HUES64 (cell line): ENCODE results near the gene GPR108.
"Not testable (repeated sequence)": the region's sequence is repeated elsewhere in the genome, so short reads cannot be mapped to it uniquely, and the experiment has no call there.

Source experiments
- H3K27ac ChIP-seq: 2 replicates; pipeline ENCODE4 v1.7.0; 2013; ENCODE audit warnings: low read depth, low read length, inconsistent platforms
- H3K27me3 ChIP-seq: 2 replicates; pipeline ENCODE4 v1.6.1; 2013; ENCODE audit warnings: mild to moderate bottlenecking, low read length; ENCODE audit not compliant: insufficient read depth
- H3K36me3 ChIP-seq: 2 replicates; pipeline ENCODE4 v1.6.1; 2013; ENCODE audit warnings: mild to moderate bottlenecking, low read length; ENCODE audit not compliant: insufficient read depth
- H3K4me1 ChIP-seq: 2 replicates; pipeline ENCODE4 v1.6.1; 2013; ENCODE audit warnings: mild to moderate bottlenecking, low read length, moderate library complexity; ENCODE audit not compliant: insufficient read depth
- H3K4me3 ChIP-seq: 2 replicates; pipeline ENCODE4 v1.5.1; 2013; ENCODE audit warnings: mild to moderate bottlenecking, low read length, moderate library complexity
- H3K9ac ChIP-seq: 2 replicates; pipeline ENCODE4 v1.6.1; 2013; ENCODE audit warnings: mild to moderate bottlenecking, low read depth, low read length
- H3K9me3 ChIP-seq: 2 replicates; pipeline ENCODE4 v1.6.1; 2013; ENCODE audit warnings: low read depth, low read length; ENCODE audit not compliant: insufficient read depth
- WGBS: fragments of 150-250, 120-280 bp; methylation state at CpG from one replicate; pipeline ENCODE4 v1.1.7; 2013; ENCODE audit warnings: missing lambda C conversion rate; 5-methylcytosine and 5-hydroxymethylcytosine counted together

GPR108 gene

GRCh38 chr19:6771648-6772027, 34.3 kb upstream of the GPR108 start:
- H3K27ac ChIP-seq: not testable (repeated sequence)
- 92% methylated on average over 7 of the region's 7 CpGs for WGBS

GRCh38 chr19:6769006-6769619, 31.7 kb upstream of the GPR108 start:
- WGBS: 38% methylated on average over 9 of the region's 11 CpGs

More at GRCh38 chr19:6771648-6772027, 34.3 kb upstream of the GPR108 start:
- H3K27me3 ChIP-seq, H3K4me1 ChIP-seq, H3K36me3 ChIP-seq, H3K9me3 ChIP-seq, H3K4me3 ChIP-seq, H3K9ac ChIP-seq: not testable (repeated sequence)

GRCh38 chr19:6768236-6768785, 30.9 kb upstream of the GPR108 start:
- Histone ChIP-seq H3K4me3 (peak overlapping the region; percentile 78), H3K27ac (no peak overlapping the region), H3K36me3 (no peaks in the 10 kb centered on the region), H3K27me3 (no peaks in the 10 kb centered on the region), H3K9me3 (no peaks in the 10 kb centered on the region), H3K4me1 (peaks cover 7% of the 10 kb centered on the region; the same call in 1 of the 2 replicates), H3K9ac (no peak overlapping the region)
- 75% methylated on average over 8 of the region's 8 CpGs for WGBS

More at GRCh38 chr19:6769006-6769619, 31.7 kb upstream of the GPR108 start:
- Histone ChIP-seq H3K36me3 (no peaks in the 10 kb centered on the region), H3K4me3 (no peak overlapping the region), H3K9me3 (no peaks in the 10 kb centered on the region), H3K9ac (no peak overlapping the region), H3K27me3 (no peaks in the 10 kb centered on the region), H3K27ac (no peak overlapping the region), H3K4me1 (peaks cover 7% of the 10 kb centered on the region; the same call in 1 of the 2 replicates)

- Histone ChIP-seq H3K27me3 (no peaks in the 10 kb centered on the region), H3K9ac (peak within 1 kb of the TSS; percentile 42), H3K36me3 (no peaks in the 10 kb centered on the region), H3K27ac (peak within 1 kb of the TSS; percentile 81; the same call in 1 of the 2 replicates), H3K4me3 (peak within 1 kb of the TSS; percentile 78), H3K9me3 (no peaks in the 10 kb centered on the region), H3K4me1 (peaks cover 7% of the 10 kb centered on the region; the same call in 1 of the 2 replicates)
- WGBS: 3% methylated on average over 47 of the region's 47 CpGs
Observed at GRCh38 chr19:6767357-6768235, 30.2 kb upstream of the GPR108 start, which contains the start of gene SH2D3A. SH2D3A (minus strand) TSS chr19:6767435; CDS start chr19:6763748, 3,687 bp downstream.

GRCh38 chr19:6767081-6767356, 29.6 kb upstream of the GPR108 start:
- H3K27ac ChIP-seq: no peak overlapping the region
- peaks cover 7% of the 10 kb centered on the region; the same call in 1 of the 2 replicates for H3K4me1 ChIP-seq
- no peaks in the 10 kb centered on the region for H3K27me3 ChIP-seq
- peak overlapping the region; percentile 78 for H3K4me3 ChIP-seq
- WGBS: 5% methylated on average over 15 of the region's 15 CpGs
- H3K9me3 ChIP-seq: no peaks in the 10 kb centered on the region
- peak overlapping the region; percentile 42 for H3K9ac ChIP-seq
- no peaks in the 10 kb centered on the region for H3K36me3 ChIP-seq

DNA sequence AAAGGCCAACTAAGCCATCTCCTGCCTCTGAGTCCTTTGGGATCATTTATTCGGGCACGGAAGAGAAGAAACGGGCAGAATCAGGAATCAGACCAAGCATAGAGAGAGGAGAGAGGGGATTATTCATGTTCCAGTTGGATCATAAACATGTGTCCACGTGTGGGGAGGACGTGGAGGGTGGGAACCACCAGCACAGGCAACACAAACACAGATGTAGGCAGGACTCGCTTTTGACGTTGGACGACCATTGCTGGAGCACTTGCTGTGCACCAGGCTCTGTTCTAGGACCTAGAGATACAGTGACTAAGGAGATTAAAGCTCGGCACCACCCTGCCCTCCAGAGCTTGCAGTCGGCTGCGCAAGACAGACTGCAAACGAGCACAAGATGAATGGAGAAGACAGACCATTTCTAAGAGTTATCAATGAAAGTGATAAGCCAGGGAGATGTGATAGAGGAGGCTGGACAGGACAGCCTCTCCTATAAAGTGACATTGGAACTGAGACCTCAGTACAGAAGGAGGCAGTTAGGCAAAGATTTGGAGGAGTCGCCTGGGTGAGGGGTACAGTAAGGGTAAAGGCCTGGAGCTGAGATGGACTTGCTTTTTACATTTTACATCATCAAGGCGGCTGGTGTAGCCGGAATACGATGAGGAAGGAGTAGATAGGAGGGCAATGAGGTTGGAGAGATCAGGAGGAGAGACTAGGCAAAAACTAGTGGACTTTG, 29.1 kb upstream of the GPR108 start:
- Histone ChIP-seq H3K9ac (peak overlapping the region; percentile 42), H3K9me3 (no peaks in the 10 kb centered on the region), H3K27ac (peak overlapping the region; percentile 81; the same call in 1 of the 2 replicates), H3K4me3 (peak overlapping the region; percentile 78), H3K27me3 (no peaks in the 10 kb centered on the region), H3K36me3 (no peaks in the 10 kb centered on the region), H3K4me1 (peaks cover 7% of the 10 kb centered on the region; the same call in 1 of the 2 replicates)
- 27% methylated on average over 16 of the region's 16 CpGs for WGBS

DNA sequence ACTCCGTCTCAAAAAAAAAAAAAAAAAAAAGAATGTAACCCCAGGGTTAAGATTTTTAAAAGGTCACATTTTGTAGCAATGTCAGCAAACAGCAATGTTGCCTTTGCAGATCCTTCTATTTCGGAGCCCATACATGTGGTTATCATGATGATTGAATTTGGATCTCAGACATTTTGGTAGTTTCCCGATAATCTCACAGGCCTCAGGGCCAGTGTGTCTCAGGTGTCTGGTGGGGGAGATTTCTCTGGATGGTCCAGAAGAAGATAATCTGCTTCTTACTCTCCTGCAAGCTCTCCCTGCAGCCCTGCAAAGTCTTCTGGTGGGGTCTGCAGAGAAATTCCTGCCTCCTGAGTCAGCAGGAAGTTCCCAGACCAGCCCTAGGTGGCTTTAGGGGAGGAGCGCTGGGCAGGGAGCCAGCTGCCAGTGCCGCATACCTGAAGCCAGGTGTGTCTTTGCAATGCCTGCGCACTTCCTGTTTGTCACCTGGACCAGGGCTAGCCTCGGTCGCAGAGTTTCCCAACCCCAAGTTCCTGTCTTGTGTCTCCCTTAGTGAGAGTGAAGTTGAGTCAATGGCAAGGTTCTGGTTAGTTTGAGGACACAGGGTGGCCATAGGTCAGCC, 28.5 kb upstream of the GPR108 start:
- Histone ChIP-seq H3K27me3 (no peaks in the 10 kb centered on the region), H3K4me1 (peaks cover 7% of the 10 kb centered on the region; the same call in 1 of the 2 replicates), H3K36me3 (no peaks in the 10 kb centered on the region), H3K27ac (peak overlapping the region; percentile 83), H3K9me3 (no peaks in the 10 kb centered on the region), H3K4me3 (peak overlapping the region; percentile 78), H3K9ac (peak overlapping the region; percentile 65)
- WGBS: 31% methylated on average over 8 of the region's 8 CpGs

DNA sequence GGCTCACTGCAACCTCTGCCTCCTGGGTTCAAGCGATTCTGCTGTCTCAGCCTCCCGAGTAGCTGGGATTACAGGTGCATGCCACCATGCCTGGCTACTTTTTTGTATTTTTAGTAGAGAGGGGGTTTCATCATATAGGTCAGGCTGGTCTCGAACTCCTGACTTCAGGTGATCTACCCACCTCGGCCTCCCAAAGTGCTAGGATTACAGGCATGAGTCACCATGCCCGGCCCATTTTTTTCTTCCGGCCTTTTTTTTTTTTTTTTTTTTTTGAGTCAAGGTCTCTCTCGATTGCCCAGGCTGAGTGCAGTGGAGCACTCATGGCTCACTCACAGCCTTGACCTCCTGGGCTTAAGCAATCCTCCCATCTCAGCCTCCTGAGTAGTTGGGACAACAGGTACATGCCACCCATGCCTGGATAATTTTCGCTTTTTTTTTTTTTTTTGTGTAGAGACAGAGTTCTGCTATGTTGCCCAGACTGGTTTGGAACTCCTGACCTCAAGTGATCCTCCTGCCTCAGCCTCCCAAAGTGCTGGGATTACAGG, 24.9 kb upstream of the GPR108 start:
- not testable (repeated sequence) for H3K27ac ChIP-seq, H3K9ac ChIP-seq, H3K4me1 ChIP-seq, H3K27me3 ChIP-seq, H3K4me3 ChIP-seq, H3K9me3 ChIP-seq
- 92% methylated on average over 8 of the region's 8 CpGs for WGBS
- H3K36me3 ChIP-seq: peaks cover 11% of the 10 kb centered on the region; the same call in 1 of the 2 replicates

DNA sequence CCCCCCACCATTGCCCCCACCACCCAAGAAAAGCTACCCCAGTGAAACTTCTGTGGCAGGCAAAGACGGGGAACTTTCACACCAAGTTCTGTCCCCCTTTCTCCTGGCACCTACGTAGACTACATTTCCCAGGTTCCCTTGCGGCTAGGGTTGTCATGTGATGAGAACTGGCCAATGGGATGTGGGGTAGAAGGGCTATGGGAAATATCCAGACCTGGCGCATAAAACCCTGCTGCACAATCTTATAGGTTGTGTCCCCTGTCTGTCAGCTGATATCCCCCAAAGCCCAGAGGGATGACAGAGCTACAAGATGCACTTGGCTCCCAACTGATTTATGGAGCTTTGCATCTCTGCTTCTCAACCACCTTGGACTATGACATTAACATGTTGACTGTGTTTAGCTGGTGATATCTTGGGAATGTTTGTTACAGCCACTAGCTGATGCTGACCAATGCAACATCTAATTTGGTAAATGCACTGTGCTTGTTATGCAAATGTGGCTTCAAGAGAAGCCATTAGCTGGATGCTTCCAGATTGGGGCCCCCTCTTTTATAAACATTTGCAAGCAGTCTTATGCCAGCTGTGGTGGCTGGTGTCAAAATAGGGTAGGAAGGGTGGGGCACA, 23.8 kb upstream of the GPR108 start:
- Histone ChIP-seq H3K9me3 (no peaks in the 10 kb centered on the region), H3K4me3 (no peak overlapping the region), H3K4me1 (peaks cover 5% of the 10 kb centered on the region; the same call in 1 of the 2 replicates), H3K9ac (no peak overlapping the region), H3K27me3 (no peaks in the 10 kb centered on the region), H3K27ac (no peak overlapping the region), H3K36me3 (peaks cover 11% of the 10 kb centered on the region; the same call in 1 of the 2 replicates)
- 97% methylated on average over 4 of the region's 4 CpGs for WGBS

DNA sequence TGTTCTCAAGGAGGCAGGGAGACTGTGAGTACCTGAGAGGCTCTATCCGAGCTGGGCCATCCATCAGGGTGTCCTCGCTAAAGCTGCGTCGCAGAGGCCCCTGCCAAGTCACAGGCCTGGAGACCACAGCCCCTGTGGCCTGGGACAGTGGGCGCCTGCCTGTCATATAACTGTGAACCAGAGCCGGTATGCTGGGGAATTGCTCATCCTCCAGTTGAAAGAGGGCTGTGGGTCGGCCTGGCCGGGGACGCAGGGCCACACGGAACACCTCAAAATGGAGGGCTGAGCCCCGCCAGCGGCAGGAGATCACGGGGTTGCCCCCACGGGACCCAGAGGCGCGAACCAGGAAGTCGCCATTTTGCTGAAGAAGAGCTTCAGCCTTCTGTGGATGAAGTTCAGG, 23.2 kb upstream of the GPR108 start:
- WGBS: 97% methylated on average over 17 of the region's 17 CpGs
- Histone ChIP-seq H3K4me1 (peaks cover 2% of the 10 kb centered on the region; the same call in 1 of the 2 replicates), H3K36me3 (peaks cover 11% of the 10 kb centered on the region; the same call in 1 of the 2 replicates), H3K9me3 (no peaks in the 10 kb centered on the region), H3K9ac (no peak overlapping the region), H3K4me3 (no peak overlapping the region), H3K27ac (no peak overlapping the region), H3K27me3 (no peaks in the 10 kb centered on the region)
